A549 (cell line): ENCODE measurements around the gene ABCC3.

Source experiments
- CEBPB ChIP-seq, 2 experiments: fragments of >200 bp in 1 of 2; sonication (Bioruptor Twin) in 1 of 2; formaldehyde crosslinking in 1 of 2; IDR thresholded peaks; 2 replicates each; pipeline ENCODE4 v1.6.1; 2012 to 2016
- CTCF ChIP-seq: fragments of >200 bp; sonication (Bioruptor Twin); formaldehyde crosslinking; IDR thresholded peaks from 3 replicates; pipeline ENCODE4 v1.5.1; 2016
- ELK1 ChIP-seq: fragments of 150-350 bp; IDR thresholded peaks from 2 replicates; pipeline ENCODE4 v1.6.1; 2014; ENCODE audit warnings: low read depth, mild to moderate bottlenecking, low read length
- EP300 ChIP-seq, 2 experiments: fragments of >200 bp; sonication (Bioruptor Twin); formaldehyde crosslinking; IDR thresholded peaks; 2 replicates in 1 of 2; 3 replicates in 1 of 2; pipeline ENCODE4 v1.6.1; 2016 to 2017
- ESRRA ChIP-seq: fragments of 150-350 bp; IDR thresholded peaks from 2 replicates; pipeline ENCODE4 v1.6.1; 2014; ENCODE audit warnings: mild to moderate bottlenecking, low read length, borderline replicate concordance
- HDAC2 ChIP-seq: fragments of 200-600 bp; sonication (generic); IDR thresholded peaks from 2 replicates; pipeline ENCODE4 v1.6.1; 2016
- HEYL ChIP-seq: fragments of 250-450 bp; sonication (Bioruptor Pico); IDR thresholded peaks from 2 replicates; pipeline ENCODE4 v1.8.0; 2021; ENCODE audit warnings: mild to moderate bottlenecking, moderate library complexity
- MAZ ChIP-seq: fragments of 150-350 bp; IDR thresholded peaks from 2 replicates; pipeline ENCODE4 v1.6.1; 2014; ENCODE audit warnings: antibody characterized with exemption, low read depth, low read length, borderline replicate concordance
- MYC ChIP-seq: IDR thresholded peaks from 2 replicates; pipeline ENCODE4 v1.6.1; 2012; ENCODE audit warnings: mild to moderate bottlenecking, inconsistent platforms, low read length, improper control_type of control experiment, borderline replicate concordance
- PHF8 ChIP-seq: fragments of 200-600 bp; sonication (generic); IDR thresholded peaks from 2 replicates; pipeline ENCODE4 v1.6.1; 2016; ENCODE audit warnings: low read depth, mild to moderate bottlenecking, antibody characterized with exemption, moderate library complexity, borderline replicate concordance
- POLR2A ChIP-seq: IDR thresholded peaks from 2 replicates; pipeline ENCODE4 v1.6.1; 2012; ENCODE audit warnings: mild to moderate bottlenecking, low read length
- POLR2AphosphoS2 ChIP-seq: conservative IDR thresholded peaks from 2 replicates; pipeline ENCODE4 v1.6.1; 2012; ENCODE audit warnings: low read length, improper control_type of control experiment, inconsistent platforms
- RAD21 ChIP-seq, 2 experiments: fragments of >200 bp in 1 of 2; sonication (Bioruptor Twin) in 1 of 2; formaldehyde crosslinking in 1 of 2; IDR thresholded peaks in 1 of 2; conservative IDR thresholded peaks in 1 of 2; 2 replicates in 1 of 2; 3 replicates in 1 of 2; pipeline ENCODE4 v1.6.1; 2012 to 2018; ENCODE audit warnings: inconsistent platforms in 1 of 2

- TF ChIP-seq HEYL (CRISPR knock-in tag) (no peak), CTCF (no peak), MAZ (no peak), POLR2AphosphoS2 (no peak), ELK1 (no peak), RAD21 (conservative IDR thresholded peaks at IDR 0.05 in 1 of 2, IDR thresholded peaks at IDR 0.05 in 1 of 2) (no peak), PHF8 (no peak), POLR2A (no peak), CEBPB (IDR thresholded peaks at IDR 0.05) (no peak), MYC (no peak), HDAC2 (no peak), ESRRA (no peak), EP300 (IDR thresholded peaks at IDR 0.05) (no peak)
Observed at GRCh38 chr17:50739098-50739497, 104.4 kb downstream of the ABCC3 start.
